DOHH2 (cell line): ENCODE data around the gene NSG2.

Experiments used
- H3F3A ChIP-seq: fragments of 200-600 bp; sonication (generic), shearing (Covaris generic); 2 replicates; pipeline ENCODE4 v1.6.0; 2016; ENCODE audit warnings: antibody characterized with exemption, mild to moderate bottlenecking; ENCODE audit not compliant: control insufficient read depth, insufficient read depth
- H3K27ac ChIP-seq: fragments of 200-600 bp; sonication (generic); 2 replicates; pipeline ENCODE4 v1.5.1; 2014; ENCODE audit warnings: low read depth, mild to moderate bottlenecking, low read length, moderate library complexity
- H3K27me3 ChIP-seq: fragments of 200-600 bp; sonication (generic); 2 replicates; pipeline ENCODE4 v1.6.1; 2014; ENCODE audit warnings: mild to moderate bottlenecking, low read length, mixed read lengths; ENCODE audit not compliant: control insufficient read depth
- H3K36me3 ChIP-seq: fragments of 200-600 bp; sonication (generic); 2 replicates; pipeline ENCODE4 v1.6.1; 2014; ENCODE audit warnings: mild to moderate bottlenecking, low read length, moderate library complexity, mixed read lengths; ENCODE audit not compliant: control insufficient read depth
- H3K4me1 ChIP-seq: fragments of 200-600 bp; sonication (generic); 2 replicates; pipeline ENCODE4 v1.6.1; 2014; ENCODE audit warnings: mild to moderate bottlenecking, low read length, mixed read lengths; ENCODE audit not compliant: control insufficient read depth
- H3K4me2 ChIP-seq: fragments of 200-600 bp; sonication (generic); 2 replicates; pipeline ENCODE4 v1.6.0; 2014; ENCODE audit warnings: mild to moderate bottlenecking, low read length, moderate library complexity
- H3K4me3 ChIP-seq: fragments of 200-600 bp; sonication (generic); 2 replicates; pipeline ENCODE4 v1.5.1; 2014; ENCODE audit warnings: mild to moderate bottlenecking, low read length, mixed read lengths
- H3K79me2 ChIP-seq: fragments of 200-600 bp; sonication (generic); 2 replicates; pipeline ENCODE4 v1.6.1; 2014; ENCODE audit warnings: mild to moderate bottlenecking, low read length, mixed read lengths; ENCODE audit not compliant: control insufficient read depth
- H3K9me2 ChIP-seq: fragments of 200-600 bp; sonication (generic); replicated peaks from 2 replicates; pipeline ENCODE4 v1.6.1; 2014; ENCODE audit warnings: mild to moderate bottlenecking, low read length, mixed read lengths; ENCODE audit not compliant: control insufficient read depth
- H3K9me3 ChIP-seq: fragments of 200-600 bp; sonication (generic); 2 replicates; pipeline ENCODE4 v1.6.1; 2014; ENCODE audit warnings: antibody characterized with exemption, low read length, mixed read lengths; ENCODE audit not compliant: control insufficient read depth, insufficient read depth
- H4K20me1 ChIP-seq: fragments of 200-600 bp; sonication (generic); 2 replicates; pipeline ENCODE4 v1.6.0; 2014; ENCODE audit warnings: low read depth, mild to moderate bottlenecking, antibody characterized with exemption, low read length, moderate library complexity; ENCODE audit not compliant: control insufficient read depth, insufficient read depth
- CTCF ChIP-seq: fragments of 200-600 bp; sonication (generic); IDR thresholded peaks from one replicate; pipeline ENCODE4 v1.5.1; 2014; ENCODE audit warnings: antibody characterized with exemption, mild to moderate bottlenecking, low read depth, low read length; ENCODE audit not compliant: poor library complexity, severe bottlenecking
- EZH2phosphoT487 ChIP-seq: fragments of 200-600 bp; sonication (generic); IDR thresholded peaks from 2 replicates; pipeline ENCODE4 v1.6.1; 2017; ENCODE audit warnings: borderline replicate concordance, mild to moderate bottlenecking, antibody characterized with exemption, low read length, moderate library complexity, mixed read lengths

NSG2 gene

DNA sequence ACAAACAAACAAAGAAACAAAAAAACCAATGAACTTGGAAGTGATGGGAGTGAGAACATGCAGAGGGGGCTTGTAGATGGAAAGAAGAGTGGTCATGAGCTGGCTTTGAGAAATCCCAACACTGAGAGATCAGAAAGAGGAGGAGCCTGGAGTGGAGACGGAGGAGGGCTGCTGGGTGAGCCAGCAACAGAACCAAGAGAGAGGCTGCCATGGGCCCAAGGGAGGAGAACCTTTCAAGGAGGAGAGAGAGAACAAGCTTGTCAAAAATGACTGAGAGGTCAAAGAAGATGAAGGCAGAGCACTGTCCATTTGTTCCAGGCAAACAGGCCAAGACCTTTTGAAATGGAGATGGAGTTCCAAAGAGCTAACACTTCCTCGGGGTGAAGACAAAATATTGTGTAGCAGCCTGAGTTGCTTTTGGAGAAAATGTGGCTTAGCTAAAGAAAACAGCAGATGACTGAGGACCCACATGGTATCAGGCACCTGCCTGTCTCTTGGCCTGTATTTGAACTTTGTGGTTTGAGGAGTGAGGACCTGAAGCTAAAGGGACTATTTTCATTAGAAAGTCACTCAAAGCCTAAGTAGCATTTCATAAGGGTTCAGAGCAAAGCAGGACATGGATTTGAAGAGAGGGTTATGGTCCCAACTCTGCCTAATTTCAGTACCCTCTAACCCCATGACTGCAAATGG is 13.1 kb downstream of the NSG2 start:
- no peak overlapping the region for H3K27ac ChIP-seq
- H3K4me1 ChIP-seq: no peaks in the 10 kb centered on the region
- H3F3A ChIP-seq: no peaks in the 10 kb centered on the region
- no peaks in the 10 kb centered on the region for H3K9me3 ChIP-seq
- H3K27me3 ChIP-seq: peaks cover 7% of the 10 kb centered on the region; the same call in 1 of the 2 replicates
- no peak overlapping the region for H3K4me2 ChIP-seq
- H3K4me3 ChIP-seq: no peak overlapping the region
- H4K20me1 ChIP-seq: no peaks in the 10 kb centered on the region
- H3K36me3 ChIP-seq: no peaks in the 10 kb centered on the region
- TF ChIP-seq EZH2phosphoT487 (no peak), CTCF (no peak)
- no peaks in the 10 kb centered on the region for H3K9me2 ChIP-seq
- H3K79me2 ChIP-seq: no peaks in the 10 kb centered on the region

GRCh38 chr5:174059247-174059646 is 13.7 kb downstream of the NSG2 start:
- Histone ChIP-seq H3K27ac (no peak overlapping the region), H3F3A (no peaks in the 10 kb centered on the region), H3K9me3 (no peaks in the 10 kb centered on the region), H3K4me2 (no peak overlapping the region), H3K79me2 (no peaks in the 10 kb centered on the region), H3K9me2 (no peaks in the 10 kb centered on the region), H3K27me3 (peaks cover 7% of the 10 kb centered on the region; the same call in 1 of the 2 replicates), H4K20me1 (no peaks in the 10 kb centered on the region), H3K4me3 (no peak overlapping the region), H3K4me1 (no peaks in the 10 kb centered on the region), H3K36me3 (no peaks in the 10 kb centered on the region)
- no peak for TF ChIP-seq EZH2phosphoT487
- no peak for TF ChIP-seq CTCF

DNA sequence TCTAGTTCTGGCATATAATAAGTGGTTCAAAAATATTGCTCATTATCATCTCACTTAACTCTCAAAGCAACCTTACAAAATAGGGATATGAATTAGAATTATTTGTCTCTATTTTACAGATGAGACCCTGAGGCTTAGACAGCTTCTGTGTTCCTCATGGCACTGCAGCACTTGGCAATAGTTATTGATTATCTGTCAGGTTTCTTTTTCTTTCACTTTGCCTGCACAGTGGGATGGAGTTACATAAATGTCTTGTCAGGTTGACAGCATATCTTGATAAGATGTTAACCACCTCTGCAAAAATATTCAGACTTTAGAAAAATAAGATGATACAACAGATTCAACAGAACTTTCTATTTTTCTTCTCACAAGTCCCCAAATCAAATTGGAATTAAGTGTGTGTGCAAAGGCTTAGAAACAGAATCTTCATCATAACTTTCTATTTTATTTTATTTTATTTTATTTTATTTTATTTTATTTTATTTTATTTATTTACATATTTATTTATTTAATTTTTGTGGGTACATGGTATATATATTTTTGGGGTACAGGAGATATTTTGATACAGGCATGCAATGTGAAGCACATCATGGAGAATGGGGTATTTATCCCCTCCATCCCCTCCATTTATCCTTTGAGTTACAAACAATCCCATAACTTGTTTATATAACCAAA is 17.7 kb downstream of the NSG2 start:
- Histone ChIP-seq H3K36me3 (no peaks in the 10 kb centered on the region), H4K20me1 (no peaks in the 10 kb centered on the region), H3K4me3 (no peak overlapping the region), H3K9me2 (no peaks in the 10 kb centered on the region), H3K4me1 (no peaks in the 10 kb centered on the region), H3K9me3 (no peaks in the 10 kb centered on the region), H3K27ac (no peak overlapping the region), H3K4me2 (no peak overlapping the region), H3K79me2 (no peaks in the 10 kb centered on the region), H3K27me3 (peaks cover 3% of the 10 kb centered on the region; the same call in 1 of the 2 replicates), H3F3A (no peaks in the 10 kb centered on the region)
- no peak for TF ChIP-seq EZH2phosphoT487
- no peak for TF ChIP-seq CTCF
